Kasumi-1 (cell line): ENCODE measurements around the gene NUDT6.
A peak's percentile ranks its signal among the peaks of the same experiment; 100 is the strongest.
"Not testable (repeated sequence)": the region's sequence is repeated elsewhere in the genome, so short reads cannot be mapped to it uniquely, and the experiment has no call there.

Source experiments
- DNase-seq, 2 experiments: peaks; one replicate each; lab custom pipeline; 2025; lab: John Stamatoyannopoulos, UW

Gene NUDT6

DNA sequence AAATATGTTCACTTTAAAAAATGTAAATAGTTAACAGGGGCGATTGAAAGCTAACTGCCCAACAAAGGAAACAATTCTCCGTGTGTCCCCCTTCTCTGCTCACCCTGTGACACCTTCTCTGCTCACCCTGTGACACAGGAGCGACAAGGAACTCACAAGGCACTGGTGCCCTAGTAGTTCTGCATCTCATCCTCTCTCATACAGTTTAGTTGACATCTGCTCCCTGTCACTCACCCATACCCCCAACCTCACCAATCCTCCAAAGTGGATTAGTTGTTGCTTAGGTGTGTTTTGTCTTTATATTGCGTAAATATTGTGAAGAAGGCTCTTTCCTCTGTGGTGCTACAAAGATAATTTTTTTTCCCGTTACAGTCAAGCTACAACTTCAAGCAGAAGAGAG lies 46.4 kb downstream of the NUDT6 start:
- DNase-seq, result no peak

DNA sequence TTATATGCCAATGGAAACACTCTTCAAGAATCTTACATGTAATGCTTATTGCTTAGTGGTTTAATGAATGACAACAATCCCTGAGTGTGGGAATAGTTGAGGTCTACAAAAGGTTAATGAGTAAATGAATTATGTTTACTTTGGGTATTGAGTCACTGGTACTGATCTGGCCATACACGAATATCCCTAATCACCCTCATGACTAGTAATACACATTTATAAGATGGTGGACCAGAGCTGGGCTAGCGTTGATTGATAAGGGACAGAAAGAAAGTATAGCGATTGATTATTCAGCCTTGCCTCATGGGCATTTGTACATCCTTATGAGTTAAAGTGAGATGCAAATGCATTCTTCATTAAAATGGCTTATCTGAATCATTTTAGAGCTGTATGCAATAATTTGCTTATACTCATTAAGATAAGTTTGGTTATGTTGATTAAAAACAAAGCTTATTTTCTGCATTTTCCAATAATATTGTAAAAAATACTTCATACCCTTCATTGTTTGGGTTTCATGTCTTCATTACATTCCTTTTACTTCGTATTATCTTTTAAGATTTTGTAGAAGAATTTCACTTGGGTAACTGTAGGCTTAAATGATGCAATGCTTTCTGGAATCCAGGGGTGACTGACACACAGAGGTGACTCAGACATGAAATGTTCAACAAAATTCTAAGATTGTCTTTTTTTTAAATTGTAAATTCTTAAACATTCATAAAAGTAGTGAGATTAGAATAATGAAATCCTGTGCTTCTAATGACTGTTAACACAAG lies 48.4 kb downstream of the NUDT6 start:
- no peak for DNase-seq

DNA sequence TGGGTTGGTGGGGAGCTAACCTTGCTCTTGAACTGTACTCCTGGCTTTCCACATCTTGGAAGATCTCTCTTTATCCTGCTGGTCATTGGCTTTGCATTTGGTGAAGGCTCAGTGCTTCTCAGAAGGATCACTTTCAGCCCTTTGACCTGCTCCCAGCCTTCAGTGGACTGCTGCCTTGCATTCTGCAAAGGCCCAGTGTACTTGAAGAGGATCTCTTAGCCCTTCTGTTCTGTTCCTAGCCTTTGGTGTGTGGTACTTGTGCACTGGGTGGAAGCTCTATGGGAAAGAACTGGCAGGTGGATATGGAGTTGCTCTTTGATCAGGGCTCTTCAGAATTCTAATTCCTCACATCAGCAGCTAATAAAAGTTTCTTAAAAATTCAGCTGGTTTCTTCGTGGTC lies 49.3 kb downstream of the NUDT6 start:
- DNase-seq, result no peak

DNA sequence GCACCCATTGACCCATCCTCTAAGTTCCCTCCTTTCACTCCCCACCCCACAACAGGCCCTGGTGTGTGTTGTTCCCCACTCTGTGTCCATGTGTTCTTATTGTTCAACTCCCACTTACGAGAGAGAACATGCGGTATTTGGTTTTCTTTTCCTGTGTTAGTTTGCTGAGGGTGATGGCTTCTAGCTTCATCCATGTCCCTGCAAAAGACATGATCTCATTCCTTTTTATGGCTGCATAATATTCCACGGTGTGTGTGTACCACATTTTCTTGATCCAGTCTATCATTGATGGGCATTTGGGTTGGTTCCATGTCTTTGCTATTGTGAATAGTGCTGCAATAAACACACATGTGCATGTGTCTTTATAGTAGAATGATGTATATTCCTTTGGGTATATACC lies 54.2 kb downstream of the NUDT6 start:
- not testable (repeated sequence) for DNase-seq

DNA sequence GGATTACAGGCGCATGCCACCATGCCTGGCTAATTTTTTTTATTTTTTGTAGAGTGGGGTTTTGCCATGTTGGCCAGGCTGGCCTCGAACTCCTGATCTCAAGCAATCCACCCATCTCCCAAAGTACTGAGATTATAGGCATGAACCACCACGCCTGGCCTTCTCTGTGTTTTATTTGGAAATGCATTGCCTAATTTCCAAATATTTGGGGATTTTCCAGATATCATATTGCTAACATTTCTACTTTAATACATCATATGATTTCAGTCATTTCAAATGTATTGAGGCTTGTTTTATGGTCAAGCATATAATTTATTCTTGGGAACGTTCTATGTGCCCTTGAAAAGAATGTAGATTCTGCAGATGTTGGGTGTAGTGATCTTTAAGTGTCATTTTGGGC lies 57.0 kb downstream of the NUDT6 start:
- DNase-seq, result no peak

DNA sequence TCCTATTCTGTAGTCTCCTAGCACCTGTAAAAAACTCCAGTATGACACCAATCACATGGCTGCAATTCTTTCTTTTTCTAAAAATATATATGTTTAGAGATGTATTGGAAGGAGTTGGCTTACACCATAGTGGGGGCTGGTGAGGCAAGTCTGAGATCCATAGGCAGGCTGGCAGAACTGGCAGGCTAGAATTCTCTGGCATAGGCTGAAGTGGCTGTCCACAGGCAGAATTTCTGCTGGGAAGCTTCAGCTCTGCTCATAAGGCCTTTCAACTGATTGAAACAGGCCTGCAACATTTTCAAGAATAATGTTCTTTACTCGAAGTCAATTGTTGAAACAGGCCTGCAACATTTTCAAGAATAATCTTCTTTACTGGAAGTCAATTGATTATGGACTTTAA lies 58.8 kb downstream of the NUDT6 start:
- no peak for DNase-seq

DNA sequence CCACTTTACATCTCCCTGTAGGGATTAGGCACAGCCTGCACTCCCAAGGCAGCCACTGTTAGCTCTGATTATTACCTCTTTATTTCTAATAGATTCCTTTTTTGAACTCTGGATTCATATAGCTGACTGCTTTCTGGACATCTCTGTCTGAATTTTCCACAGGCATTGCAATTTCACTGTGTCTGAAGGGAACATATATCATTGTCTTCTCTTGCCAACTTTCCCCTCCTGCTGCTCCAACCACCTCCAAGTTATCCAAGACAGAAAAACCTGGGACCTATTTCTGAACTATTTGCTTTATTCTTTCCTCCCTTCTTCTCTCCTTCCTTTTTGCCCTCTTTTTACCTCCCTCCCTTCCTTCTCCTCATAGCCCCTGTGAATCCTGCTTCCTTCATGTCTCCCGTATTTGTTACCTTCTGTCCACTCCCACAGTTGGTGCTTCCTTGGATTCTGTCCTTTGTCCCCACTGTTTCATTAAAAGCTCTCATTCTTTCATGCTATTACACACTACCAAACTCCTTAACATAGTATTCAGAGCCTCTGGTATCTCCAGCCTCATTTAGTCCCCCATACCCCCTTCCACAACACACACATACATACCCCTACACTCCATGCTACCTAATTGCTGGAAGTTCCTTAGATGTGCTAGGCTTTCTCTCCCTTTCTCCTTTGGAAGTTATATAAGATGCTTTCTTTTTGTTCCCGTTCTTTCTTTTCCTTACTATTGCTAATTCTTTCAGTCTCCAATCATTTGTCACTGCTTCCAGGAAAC lies 61.0 kb downstream of the NUDT6 start:
- DNase-seq, result no peak

DNA sequence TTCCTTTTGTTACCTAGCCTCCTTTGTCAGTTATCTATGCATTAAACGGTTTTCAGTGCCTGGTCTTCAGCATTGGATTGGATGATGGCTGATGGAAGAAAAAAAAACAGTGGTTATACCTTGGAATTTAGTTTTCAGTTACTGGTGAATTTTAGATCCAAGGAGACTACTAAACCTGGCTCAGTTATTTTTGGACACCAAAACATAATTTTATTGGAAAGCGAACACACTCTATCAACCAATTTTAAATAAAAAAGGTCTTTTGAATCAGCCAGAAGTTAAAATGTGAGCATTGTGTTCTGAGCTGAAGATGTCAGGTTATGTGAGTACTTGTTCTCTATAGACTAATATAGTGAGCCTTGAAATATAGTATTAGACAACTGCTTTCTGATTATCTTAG lies 63.7 kb downstream of the NUDT6 start:
- no peak for DNase-seq

DNA sequence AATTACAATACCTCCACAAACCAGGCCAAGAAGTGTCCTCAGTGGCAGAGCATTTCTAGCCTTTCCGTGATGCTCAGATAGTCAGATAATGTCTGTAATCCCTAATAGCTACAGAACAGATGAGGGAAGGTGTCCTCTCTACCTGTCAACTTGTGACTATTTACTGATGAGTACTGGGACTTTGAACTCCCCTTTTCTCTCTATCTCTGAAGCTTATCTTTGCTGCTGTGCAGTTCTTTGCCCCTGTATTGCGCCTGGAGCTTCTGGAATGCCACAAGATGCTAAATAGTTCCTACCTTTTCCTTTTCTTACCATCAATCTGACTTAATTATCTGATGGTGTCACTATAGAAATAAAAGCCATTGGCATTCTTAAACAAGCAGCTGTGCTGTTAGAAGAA lies 65.2 kb downstream of the NUDT6 start:
- DNase-seq, result no peak

DNA sequence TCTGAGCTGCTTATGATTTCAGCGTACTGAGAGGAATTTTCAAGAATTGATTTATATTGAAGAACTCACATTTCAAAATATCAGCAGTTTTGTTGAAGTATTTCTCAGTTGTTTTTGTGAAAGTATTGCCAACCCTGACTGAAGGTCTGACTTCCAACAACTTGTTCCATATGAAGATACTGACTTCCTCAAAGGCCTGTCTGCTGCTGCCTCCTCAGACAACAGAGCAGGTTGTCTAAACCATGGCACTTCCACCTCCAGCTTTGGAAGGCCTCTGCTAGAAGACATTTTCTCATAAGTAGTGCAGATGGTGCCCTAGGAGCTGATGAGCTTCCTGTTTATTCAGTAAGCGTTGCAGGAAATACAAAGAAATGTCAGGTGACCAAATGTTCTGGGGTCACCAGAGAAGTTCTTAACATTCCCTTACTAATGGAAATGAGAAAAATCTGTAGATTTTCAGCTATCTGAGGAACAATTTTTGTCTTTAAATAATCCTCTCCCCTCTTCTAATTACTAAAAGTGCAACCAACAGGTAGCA lies 67.0 kb downstream of the NUDT6 start:
- DNase-seq, result peak in 1 of 2 experiments; percentile 0

DNA sequence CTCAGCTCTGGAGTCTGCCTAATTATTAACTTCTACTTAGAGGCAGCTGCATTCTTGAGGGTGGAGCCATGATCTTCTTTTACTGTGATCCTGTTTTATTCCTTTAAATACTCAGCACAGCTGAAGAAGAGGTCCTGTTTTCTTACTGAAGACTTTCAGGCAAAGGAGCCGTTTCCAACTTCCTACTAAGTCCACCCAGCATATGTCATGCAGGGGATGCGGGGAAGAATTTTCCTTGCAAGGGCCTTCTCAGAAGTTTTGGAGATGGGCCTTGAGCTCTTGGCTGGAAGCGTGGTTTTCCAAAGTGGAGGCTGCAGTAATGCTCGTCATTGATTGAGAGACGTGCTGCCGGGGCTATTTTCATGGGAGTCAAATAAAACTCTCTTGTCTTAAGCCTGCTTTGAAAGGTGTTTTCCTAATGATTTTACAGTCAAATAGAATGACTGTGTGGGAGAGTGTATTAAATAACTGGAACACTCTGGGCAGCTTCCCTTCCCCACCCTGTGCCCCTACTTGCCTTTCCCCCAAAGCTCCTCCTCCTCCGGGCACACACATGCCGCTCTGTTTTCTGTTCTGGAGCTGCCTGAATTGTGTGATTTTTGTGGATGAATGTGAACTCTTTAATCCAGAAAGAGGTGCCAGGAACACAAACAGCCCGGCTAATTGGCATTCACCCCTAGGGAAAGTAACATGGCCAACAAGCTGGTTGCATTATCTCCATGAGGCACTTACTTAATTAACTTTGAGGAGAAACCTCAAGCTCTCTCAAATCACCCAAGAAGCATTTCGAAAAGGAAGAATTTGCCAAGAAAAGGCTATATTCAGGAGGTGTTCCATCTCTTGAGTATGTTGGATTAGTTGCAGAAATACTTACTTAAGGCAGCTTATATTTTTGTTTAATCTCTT lies 67.7 kb downstream of the NUDT6 start:
- DNase-seq, result no peak

DNA sequence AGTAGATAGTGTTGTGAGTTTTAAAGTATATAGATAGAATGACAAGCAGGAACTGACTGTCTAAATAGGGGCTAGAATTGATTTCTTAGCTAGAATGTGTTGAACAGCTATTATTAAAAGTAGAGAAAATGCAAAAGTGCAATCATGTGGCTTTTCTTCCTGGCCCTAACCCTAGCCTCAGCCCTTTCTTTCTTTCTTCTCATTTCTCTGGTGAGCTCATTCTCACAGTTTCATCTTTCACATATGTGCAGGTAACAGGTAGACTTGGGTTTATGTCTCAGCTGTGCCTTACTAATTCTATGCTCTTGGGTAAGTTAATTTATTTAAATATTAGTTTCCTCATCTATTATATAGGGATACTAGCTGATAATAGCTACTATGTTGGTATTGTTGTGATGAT lies 70.8 kb downstream of the NUDT6 start:
- DNase-seq, result no peak

DNA sequence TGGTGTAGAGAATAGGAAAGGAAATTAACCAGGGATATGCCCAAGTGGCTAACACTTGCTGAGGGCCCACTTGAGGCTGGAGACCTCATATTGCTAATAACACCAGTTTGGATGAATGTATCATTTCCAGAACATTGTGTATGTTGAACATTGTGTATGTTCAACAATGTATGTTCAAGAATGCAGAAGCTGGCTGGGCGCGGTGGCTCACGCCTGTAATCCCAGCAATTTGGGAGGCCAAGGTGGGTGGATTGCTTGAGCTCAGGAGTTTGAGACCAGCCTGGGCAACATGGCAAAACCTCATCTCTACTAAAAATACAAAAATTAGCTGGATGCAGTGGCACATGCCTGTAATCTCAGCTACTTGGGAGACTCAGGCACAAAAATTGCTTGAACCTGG lies 72.6 kb downstream of the NUDT6 start:
- DNase-seq, result not testable (repeated sequence)

DNA sequence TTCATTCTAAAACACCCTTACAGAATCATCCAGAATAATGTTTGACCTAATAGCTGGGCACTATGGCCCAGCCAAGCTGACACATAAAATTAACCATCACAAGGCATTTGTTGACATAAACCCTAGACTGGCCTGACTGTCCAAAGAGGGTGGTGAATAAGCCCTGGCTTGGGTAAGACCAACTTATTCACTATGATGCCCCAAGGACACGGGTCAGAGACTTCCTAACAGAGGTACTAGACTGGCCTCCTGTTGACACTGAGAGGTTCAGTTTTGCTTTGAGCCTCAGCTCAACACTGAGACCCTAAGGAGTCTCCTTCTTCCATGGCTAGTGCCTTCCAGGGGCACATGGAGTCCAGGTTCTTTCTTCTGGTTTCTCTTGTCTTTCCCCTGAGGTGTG lies 74.5 kb downstream of the NUDT6 start:
- no peak for DNase-seq

DNA sequence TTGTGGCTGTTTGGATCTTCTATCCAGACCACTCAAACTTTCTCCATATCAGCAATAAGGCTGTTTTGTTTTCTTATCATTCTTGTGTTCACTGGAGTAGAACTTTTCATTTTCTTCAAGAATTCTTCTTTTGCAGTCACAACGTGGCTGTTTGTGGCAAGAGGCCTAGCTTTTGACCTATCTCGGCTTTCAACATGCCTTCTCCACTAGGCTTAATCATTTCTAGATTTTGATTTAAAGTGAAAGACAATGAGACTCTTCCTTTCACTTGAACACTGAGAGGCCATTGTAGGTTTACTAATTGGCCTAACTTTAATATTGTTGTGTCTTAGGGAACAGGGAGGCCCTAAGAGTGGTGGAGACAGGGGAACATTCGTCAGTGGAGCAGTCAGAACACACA lies 76.6 kb downstream of the NUDT6 start:
- DNase-seq, result no peak

DNA sequence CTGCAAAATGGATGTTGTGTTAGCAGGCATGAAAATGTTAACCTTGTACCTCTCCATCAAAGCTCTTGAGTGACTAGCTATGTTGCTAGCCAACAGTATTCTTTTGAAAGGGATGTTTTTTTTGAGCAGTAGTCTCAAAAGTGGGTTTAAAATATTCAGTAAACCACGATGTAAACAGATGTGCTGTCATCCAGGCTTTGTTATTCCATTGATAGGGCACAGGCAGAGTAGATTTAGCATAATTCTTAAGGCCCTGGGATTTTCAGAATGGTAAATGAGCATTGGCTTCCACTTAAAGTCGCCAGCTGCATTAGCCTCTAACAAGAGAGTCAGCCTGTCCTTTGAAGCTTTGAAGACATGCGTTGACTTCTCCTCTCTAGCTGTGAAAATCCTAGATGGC lies 77.3 kb downstream of the NUDT6 start:
- no peak for DNase-seq

DNA sequence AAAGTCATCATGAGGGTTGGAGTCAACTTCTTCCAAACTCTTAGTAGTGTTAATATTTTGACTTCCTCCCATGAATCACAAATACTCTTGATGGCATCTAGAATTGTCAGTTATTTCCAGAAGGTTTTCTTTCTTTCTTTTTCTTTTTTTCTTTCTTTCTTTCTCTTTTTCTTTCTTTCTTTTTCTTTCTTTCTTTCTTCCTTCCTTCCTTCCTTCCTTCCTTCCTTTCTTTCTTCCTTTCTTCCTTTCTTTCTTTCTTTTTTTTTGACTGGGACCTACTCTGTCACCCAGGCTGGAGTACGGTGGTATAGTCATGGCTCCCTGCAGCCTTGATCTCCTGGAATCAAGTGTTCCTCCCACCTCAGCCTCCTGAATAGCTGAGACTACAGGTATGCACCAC lies 78.0 kb downstream of the NUDT6 start:
- not testable (repeated sequence) for DNase-seq

DNA sequence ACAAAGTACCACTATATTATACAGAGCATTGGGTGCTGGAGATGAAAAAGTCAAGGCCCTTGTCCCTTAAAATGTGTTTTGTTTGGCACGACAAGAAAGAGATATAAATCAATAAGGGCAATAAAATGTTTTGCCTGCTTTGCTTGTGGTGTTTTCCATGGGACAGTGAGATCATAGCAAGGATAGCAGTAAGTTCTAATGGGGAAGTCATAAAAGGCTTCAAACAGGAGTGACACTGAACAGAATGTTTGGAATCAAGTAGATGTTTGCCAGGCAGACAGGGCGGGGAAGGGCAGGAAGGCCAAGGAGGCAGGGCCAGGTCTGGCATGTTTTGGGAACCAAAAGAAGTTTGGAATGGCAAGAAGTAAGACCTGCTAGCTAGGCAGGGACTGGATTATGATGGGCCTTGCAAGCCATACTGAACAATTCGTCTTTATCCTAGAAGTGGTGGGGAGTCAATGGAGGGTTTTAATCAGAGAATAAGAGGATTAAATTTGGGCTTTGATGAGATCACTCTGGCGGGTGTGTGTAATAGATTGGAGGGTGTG lies 79.3 kb downstream of the NUDT6 start:
- no peak for DNase-seq
